ENCODE results near the gene SORCS2.
A peak's percentile ranks its signal among the peaks of the same experiment; 100 is the strongest.

SORCS2 gene

DNA sequence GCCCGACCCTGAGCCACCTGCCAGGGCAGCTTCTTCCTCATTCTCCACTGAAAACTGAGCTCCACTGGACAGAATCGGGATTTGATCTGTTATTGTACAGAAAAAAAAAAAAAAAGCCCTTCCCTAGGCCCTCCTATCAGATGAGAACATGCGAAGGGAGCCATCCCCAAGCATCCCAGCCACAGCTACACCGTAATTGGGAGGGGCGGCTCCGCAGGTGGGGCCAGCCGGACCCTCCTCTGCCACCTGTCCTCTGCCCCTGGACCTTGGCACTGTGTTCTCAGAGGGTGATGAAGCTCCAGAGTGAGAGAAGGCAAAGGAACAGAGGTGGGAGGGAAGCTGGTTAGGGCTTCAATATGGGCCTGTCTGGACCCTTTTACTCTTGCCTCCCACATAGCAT lies 482.4 kb downstream of the SORCS2 start:
- no peak for DNase-seq (ENCODE audit: low spot score)
- no peak for TF ChIP-seq CTCF (conservative IDR thresholded peaks at IDR 0.05; ENCODE audit: low read depth)
- POLR2A ChIA-PET (ENCODE audit: low non-redundant PET) = no interaction called here
- H3K27ac ChIP-seq = no peak overlapping the region
- CTCF ChIA-PET = no interaction called here

GRCh38 chr4:7675136-7675535 lies 482.8 kb downstream of the SORCS2 start:
- CTCF ChIA-PET = no interaction called here
- no peak overlapping the region; the same call in 1 of the 2 replicates for H3K27ac ChIP-seq
- no peak for DNase-seq (ENCODE audit: low spot score)
- TF ChIP-seq CTCF (conservative IDR thresholded peaks at IDR 0.05; ENCODE audit: low read depth) = no peak
- POLR2A ChIA-PET (ENCODE audit: low non-redundant PET) = no interaction called here

DNA sequence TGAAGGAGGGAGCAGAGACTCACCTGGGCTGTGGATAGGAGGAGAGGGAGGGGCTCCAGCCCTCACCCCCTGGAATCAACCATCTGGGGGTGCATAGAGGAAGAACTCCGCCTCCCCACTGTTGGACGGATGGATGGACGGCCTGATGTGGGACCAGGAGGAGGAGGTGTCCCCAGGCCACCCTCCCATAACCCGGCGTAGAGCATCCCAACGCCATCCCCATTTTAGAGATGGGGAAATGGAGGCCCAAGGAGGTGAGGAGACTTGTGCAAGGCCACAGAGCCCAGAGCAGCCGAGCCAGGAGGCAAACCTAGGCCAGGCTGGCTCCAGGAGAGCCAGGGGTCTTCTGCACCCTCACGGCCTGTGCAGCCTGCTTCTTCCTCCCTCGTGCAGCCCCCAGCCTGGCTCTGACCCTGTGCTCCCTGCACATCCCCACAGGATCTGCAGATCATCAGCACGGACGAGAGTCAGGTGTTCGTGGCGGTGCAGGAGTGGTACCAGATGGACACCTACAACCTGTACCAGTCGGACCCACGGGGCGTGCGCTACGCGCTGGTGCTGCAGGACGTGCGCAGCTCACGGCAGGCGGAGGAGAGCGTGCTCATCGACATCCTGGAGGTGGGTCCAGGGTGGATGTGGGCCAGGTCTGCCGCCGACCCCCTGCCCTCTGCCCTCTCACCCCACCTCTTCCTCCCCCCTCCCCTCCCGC lies 483.4 kb downstream of the SORCS2 start:
- no peak for DNase-seq (ENCODE audit: low spot score)
- CTCF ChIA-PET = no interaction called here
- POLR2A ChIA-PET (ENCODE audit: low non-redundant PET) = no interaction called here
- H3K27ac ChIP-seq = peak overlapping the region; percentile 38; the same call in 1 of the 2 replicates
- TF ChIP-seq CTCF (conservative IDR thresholded peaks at IDR 0.05; ENCODE audit: low read depth) = no peak

GRCh38 chr4:7676398-7676922 lies 484.1 kb downstream of the SORCS2 start:
- no peak for DNase-seq (ENCODE audit: low spot score)
- TF ChIP-seq CTCF (conservative IDR thresholded peaks at IDR 0.05; ENCODE audit: low read depth) = no peak
- ChIA-PET CTCF (no interaction called here), POLR2A (ENCODE audit: low non-redundant PET) (no interaction called here)
- H3K27ac ChIP-seq = peak overlapping the region; percentile 38

GRCh38 chr4:7677086-7677485 lies 484.7 kb downstream of the SORCS2 start:
- H3K27ac ChIP-seq = peak overlapping the region; percentile 65
- TF ChIP-seq CTCF (conservative IDR thresholded peaks at IDR 0.05; ENCODE audit: low read depth) = no peak
- CTCF ChIA-PET = no interaction called here
- POLR2A ChIA-PET (ENCODE audit: low non-redundant PET) = no interaction called here
- no peak for DNase-seq (ENCODE audit: low spot score)

GRCh38 chr4:7677799-7678301 lies 485.5 kb downstream of the SORCS2 start:
- ChIA-PET POLR2A (ENCODE audit: low non-redundant PET) (no interaction called here), CTCF (no interaction called here)
- peak; percentile 24 for DNase-seq (ENCODE audit: low spot score)
- peak overlapping the region; percentile 65 for H3K27ac ChIP-seq
- no peak for TF ChIP-seq CTCF (conservative IDR thresholded peaks at IDR 0.05; ENCODE audit: low read depth)

Measured in RWPE1 (cell line).